Upper lobe of left lung (tissue), 6 donors: ENCODE results near the gene SLC4A8. TPM values are rescaled to one million over a fixed set of nuclear protein-coding genes. Genes with fewer than 3 reads are reported as not detected.
"Not testable (repeated sequence)": the region's sequence is repeated elsewhere in the genome, so short reads cannot be mapped to it uniquely, and the experiment has no call there.

ENCODE experiments used
- ATAC-seq, 2 donors: fragments of 200-7000 bp; cut with Tn5 transposase; one replicate each; pipeline ENCODE4 v1.9.1; 2022; ENCODE audit warnings: mild to moderate bottlenecking in 2 of 2, moderate library complexity in 2 of 2; ENCODE audit not compliant: low FRiP score in 2 of 2
- DNase-seq, 2 donors: peaks; one replicate each; pipeline ENCODE4 v3.0.0-alpha.2; 2019 to 2020
- H3K27ac ChIP-seq, 4 donors: fragments of 200-600 bp; sonication (generic); one replicate each; pipeline ENCODE4 v1.5.1; 2016 to 2019
- H3K27me3 ChIP-seq, 4 donors: fragments of 200-600 bp; sonication (generic); one replicate each; pipeline ENCODE4 v1.5.1; 2017 to 2019
- H3K36me3 ChIP-seq, 4 donors: fragments of 200-600 bp; sonication (generic); one replicate each; pipeline ENCODE4 v1.5.1; 2016 to 2019
- H3K4me1 ChIP-seq, 4 donors: fragments of 200-600 bp; sonication (generic); one replicate each; pipeline ENCODE4 v1.5.1; 2018 to 2019
- H3K4me3 ChIP-seq, 4 donors: fragments of 200-600 bp; sonication (generic); one replicate each; pipeline ENCODE4 v1.5.1; 2017 to 2019; ENCODE audit warnings: mild to moderate bottlenecking in 2 of 4, moderate library complexity in 1 of 4
- H3K9me3 ChIP-seq, 4 donors: fragments of 200-600 bp; sonication (generic); one replicate each; pipeline ENCODE4 v1.5.1; 2018 to 2019
- EP300 ChIP-seq, 4 donors: sonication (generic); formaldehyde crosslinking; IDR thresholded peaks; one replicate each; pipeline ENCODE4 v1.5.1; 2017; ENCODE audit warnings: antibody characterized with exemption in 4 of 4, control low read depth in 2 of 4
- POLR2A ChIP-seq, 4 donors: fragments of 450-650 bp; IDR thresholded peaks; one replicate each; pipeline ENCODE4 v1.5.1; 2016 to 2017; ENCODE audit warnings: antibody characterized with exemption in 4 of 4, mild to moderate bottlenecking in 2 of 4
- POLR2AphosphoS5 ChIP-seq, 2 donors: sonication (generic); formaldehyde crosslinking; IDR thresholded peaks; one replicate each; pipeline ENCODE4 v1.5.1; 2017; ENCODE audit warnings: antibody characterized with exemption in 2 of 2
- WGBS, 2 donors: methylation state at CpG; one replicate each; pipeline ENCODE4 v1.1.5; 2017 to 2018; 5-methylcytosine and 5-hydroxymethylcytosine counted together
- total RNA-seq, 6 donors: library from RNA; depleted of rRNA in 4 of 6; stranded (reverse); fragments of >200 nt in 4 of 6; gene quantifications; one replicate each; pipeline versions ENCODE4 v1.1.0 to v1.2.1, GENCODE V29; 2016 to 2021
- TF ChIP-seq, protein P1 (sequence below), 6 experiments: fragments of 450-650 bp in 4 of 6; fragments of 200-600 bp in 2 of 6; sonication (generic) in 2 of 6; IDR thresholded peaks; one replicate each; pipeline ENCODE4 v1.5.1; 2016 to 2019; ENCODE audit warnings: antibody characterized with exemption in 6 of 6
- donor health status: DM: no; HTN: no; CAD: no; lungs with moderate emphysema.
- donor health status: DM: no; HTN: yes; CAD: no; lungs with severe emphysema.

The SLC4A8 gene
- total RNA-seq, 6 donors from 2014 or later, result 2.3 to 13.5 (median 7.4) TPM

DNA sequence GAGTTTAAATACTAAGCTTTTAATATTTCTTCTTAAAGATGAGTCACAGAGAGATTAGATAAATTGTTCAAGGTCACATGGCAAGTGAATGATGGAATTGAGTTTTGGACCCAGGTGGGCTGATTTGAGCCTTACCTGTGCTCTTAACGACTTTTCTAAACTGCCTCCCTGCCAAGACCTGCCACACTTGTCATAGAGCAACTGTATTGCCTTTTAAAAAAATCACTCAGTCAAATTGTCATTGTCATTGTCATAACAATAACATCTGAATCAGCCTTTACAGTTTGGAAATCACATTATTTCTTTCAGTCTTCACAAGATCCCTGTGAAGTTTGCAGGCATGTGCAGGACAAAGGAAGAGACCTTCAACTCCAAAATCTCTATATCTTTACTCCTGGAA, 25.7 kb downstream of the SLC4A8 start:
- H3K27me3 ChIP-seq, result no peaks in the 10 kb centered on the region
- no peak overlapping the region for H3K27ac ChIP-seq
- H3K36me3 ChIP-seq, result no peaks in the 10 kb centered on the region
- no peak overlapping the region for H3K4me3 ChIP-seq
- H3K9me3 ChIP-seq, result no peaks in the 10 kb centered on the region
- TF ChIP-seq, protein P1, sequence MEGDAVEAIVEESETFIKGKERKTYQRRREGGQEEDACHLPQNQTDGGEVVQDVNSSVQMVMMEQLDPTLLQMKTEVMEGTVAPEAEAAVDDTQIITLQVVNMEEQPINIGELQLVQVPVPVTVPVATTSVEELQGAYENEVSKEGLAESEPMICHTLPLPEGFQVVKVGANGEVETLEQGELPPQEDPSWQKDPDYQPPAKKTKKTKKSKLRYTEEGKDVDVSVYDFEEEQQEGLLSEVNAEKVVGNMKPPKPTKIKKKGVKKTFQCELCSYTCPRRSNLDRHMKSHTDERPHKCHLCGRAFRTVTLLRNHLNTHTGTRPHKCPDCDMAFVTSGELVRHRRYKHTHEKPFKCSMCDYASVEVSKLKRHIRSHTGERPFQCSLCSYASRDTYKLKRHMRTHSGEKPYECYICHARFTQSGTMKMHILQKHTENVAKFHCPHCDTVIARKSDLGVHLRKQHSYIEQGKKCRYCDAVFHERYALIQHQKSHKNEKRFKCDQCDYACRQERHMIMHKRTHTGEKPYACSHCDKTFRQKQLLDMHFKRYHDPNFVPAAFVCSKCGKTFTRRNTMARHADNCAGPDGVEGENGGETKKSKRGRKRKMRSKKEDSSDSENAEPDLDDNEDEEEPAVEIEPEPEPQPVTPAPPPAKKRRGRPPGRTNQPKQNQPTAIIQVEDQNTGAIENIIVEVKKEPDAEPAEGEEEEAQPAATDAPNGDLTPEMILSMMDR (IDR thresholded peaks at IDR 0.05), result no peak
- TF ChIP-seq POLR2A (IDR thresholded peaks at IDR 0.05) (no peak), EP300 (IDR thresholded peaks at IDR 0.05) (no peak), POLR2AphosphoS5 (IDR thresholded peaks at IDR 0.05) (no peak)
- WGBS, 2 donors, result 63 to 65% methylated on average over 1 of the region's 1 CpG
- ATAC-seq (no peak), DNase-seq (no peak)
- H3K4me1 ChIP-seq, result no peaks in the 10 kb centered on the region

DNA sequence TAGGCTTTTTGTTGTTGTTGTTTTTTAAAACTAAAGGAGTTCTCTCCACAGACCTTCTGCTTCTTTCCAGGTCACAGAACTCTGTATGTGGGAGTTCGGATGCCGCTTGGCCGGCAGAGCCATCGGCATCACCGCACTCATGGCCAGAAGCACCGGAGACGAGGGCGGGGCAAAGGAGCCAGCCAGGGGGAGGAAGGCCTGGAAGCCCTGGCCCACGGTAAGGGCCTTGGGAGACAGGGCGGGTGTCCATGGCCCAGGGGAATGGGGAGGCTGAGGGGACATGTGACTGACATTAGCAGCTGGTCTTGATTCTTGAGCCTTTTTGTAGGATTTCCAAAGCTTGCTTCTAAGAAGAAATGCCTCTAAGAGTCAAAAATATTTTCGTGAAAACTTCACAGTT, 26.2 kb downstream of the SLC4A8 start:
- no peak for TF ChIP-seq POLR2AphosphoS5 (IDR thresholded peaks at IDR 0.05)
- no peak for TF ChIP-seq POLR2A (IDR thresholded peaks at IDR 0.05)
- no peaks in the 10 kb centered on the region for H3K27me3 ChIP-seq
- DNase-seq, result peak in 1 of 2 donors; percentile 46
- no peaks in the 10 kb centered on the region for H3K9me3 ChIP-seq
- H3K4me1 ChIP-seq, result no peaks in the 10 kb centered on the region
- no peak for ATAC-seq
- no peaks in the 10 kb centered on the region for H3K36me3 ChIP-seq
- 94 to 96% methylated on average over 11 of the region's 11 CpGs for WGBS, 2 donors
- no peak overlapping the region for H3K4me3 ChIP-seq
- H3K27ac ChIP-seq, result no peak overlapping the region

DNA sequence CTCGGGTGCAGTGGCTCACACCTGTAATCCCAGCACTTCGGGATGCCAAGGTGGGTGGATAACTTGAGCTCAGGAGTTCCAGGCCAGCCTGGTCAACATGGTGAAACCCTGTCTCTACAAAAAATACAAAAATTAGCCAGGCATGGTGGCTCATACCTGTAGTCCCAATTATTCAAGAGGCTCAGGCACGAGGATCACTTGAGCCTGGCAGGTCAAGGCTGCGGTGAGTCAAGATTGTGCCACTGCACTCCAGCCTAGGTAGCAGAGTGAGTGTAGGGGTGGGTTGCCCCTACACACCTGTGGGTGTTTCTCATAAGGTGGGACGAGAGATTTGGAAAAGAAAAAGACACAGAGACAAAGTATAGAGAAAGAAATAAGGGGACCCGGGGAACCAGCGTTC, 29.4 kb downstream of the SLC4A8 start:
- TF ChIP-seq EP300 (IDR thresholded peaks at IDR 0.05), result peak in 1 of 4 donors; percentile 35
- TF ChIP-seq POLR2AphosphoS5 (IDR thresholded peaks at IDR 0.05), result peak in 1 of 2 donors; percentile 39
- WGBS, 2 donors, result 71 to 78% methylated on average over 7 of the region's 7 CpGs
- H3K36me3 ChIP-seq, H3K4me1 ChIP-seq, H3K9me3 ChIP-seq, H3K4me3 ChIP-seq, H3K27me3 ChIP-seq, H3K27ac ChIP-seq: not testable (repeated sequence)
- DNase-seq, result peak in 1 of 2 donors; percentile 77
- peak in 1 of 2 donors; percentile 69 for ATAC-seq

DNA sequence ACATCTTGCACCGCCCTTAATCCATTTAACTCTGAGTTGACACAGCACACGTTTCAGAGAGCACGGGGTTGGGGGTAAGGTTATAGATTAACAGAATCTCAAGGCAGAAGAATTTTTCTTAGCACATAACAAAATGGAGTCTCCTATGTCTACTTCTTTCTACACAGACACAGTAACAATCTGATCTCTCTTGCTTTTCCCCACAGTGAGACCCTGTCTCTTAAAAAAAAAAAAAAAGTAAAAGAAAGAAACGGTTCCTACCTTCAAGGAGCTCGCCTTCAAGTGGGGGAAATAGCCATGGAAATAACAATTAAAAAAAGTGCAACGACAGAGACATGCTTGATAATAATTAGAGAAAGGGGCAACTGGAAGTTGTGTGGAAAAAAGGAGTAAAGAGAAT, 30.4 kb downstream of the SLC4A8 start:
- H3K9me3 ChIP-seq, H3K4me3 ChIP-seq, H3K27ac ChIP-seq, H3K27me3 ChIP-seq, H3K4me1 ChIP-seq, ATAC-seq, DNase-seq, H3K36me3 ChIP-seq: not testable (repeated sequence)
- WGBS, 2 donors, result 51 to 68% methylated on average over 4 to 5 of the region's 6 CpGs

DNA sequence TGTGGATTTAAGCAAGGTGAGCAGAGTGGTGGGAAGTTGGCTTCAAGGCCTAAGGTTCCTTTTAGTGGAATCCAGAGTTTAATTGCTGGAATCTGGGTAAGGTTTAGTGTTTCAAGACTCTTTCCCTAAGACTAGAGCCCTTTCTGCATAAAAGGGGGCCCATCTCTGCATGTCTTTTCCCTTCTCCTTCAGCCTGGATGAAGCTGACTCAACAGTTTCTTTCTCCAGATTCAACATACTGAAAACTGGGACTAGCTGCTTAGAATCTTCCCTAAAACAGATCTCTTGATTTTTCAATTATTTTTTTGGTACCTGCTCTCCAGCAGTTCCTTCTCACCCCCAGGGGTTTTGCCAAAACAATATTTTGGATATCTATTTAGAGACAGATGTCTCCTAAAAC, 34.0 kb downstream of the SLC4A8 start:
- no peak for ATAC-seq
- Histone ChIP-seq H3K27me3 (no peaks in the 10 kb centered on the region), H3K36me3 (no peaks in the 10 kb centered on the region), H3K4me1 (no peaks in the 10 kb centered on the region), H3K27ac (no peak overlapping the region), H3K4me3 (no peak overlapping the region), H3K9me3 (no peaks in the 10 kb centered on the region)
- TF ChIP-seq POLR2AphosphoS5 (IDR thresholded peaks at IDR 0.05) (no peak), EP300 (IDR thresholded peaks at IDR 0.05) (no peak), POLR2A (IDR thresholded peaks at IDR 0.05) (no peak)
- TF ChIP-seq, protein P1 (IDR thresholded peaks at IDR 0.05), result no peak
- DNase-seq, result no peak

DNA sequence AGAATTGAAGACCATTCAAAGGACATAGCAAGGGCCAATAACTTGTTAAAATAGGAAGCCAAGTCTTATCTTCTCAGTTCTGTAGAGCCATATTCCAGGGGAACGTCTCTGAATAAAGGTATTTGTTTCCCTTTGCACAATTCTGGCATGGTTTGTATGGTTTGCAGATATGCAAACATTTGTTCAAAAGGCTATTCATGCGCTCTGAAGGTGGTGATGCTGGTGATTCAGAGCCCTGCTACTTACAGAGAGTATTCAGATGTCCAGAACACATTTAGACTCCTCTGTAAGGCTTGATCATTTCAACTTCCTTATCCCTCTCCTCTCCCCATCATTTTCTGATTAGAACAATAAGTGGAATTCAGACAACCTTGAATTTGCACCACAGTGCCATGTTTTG, 35.9 kb downstream of the SLC4A8 start:
- TF ChIP-seq POLR2AphosphoS5 (IDR thresholded peaks at IDR 0.05) (no peak), POLR2A (IDR thresholded peaks at IDR 0.05) (no peak), EP300 (IDR thresholded peaks at IDR 0.05) (no peak)
- TF ChIP-seq, protein P1 (IDR thresholded peaks at IDR 0.05), result no peak
- DNase-seq (no peak), ATAC-seq (no peak)
- H3K27ac ChIP-seq, result no peak overlapping the region
- H3K9me3 ChIP-seq, result no peaks in the 10 kb centered on the region
- no peaks in the 10 kb centered on the region for H3K4me1 ChIP-seq
- H3K4me3 ChIP-seq, result no peak overlapping the region
- no peaks in the 10 kb centered on the region for H3K27me3 ChIP-seq
- WGBS, 2 donors, result 47 to 62% methylated on average over 2 of the region's 2 CpGs
- no peaks in the 10 kb centered on the region for H3K36me3 ChIP-seq
